22Rv1 (cell line): ENCODE measurements around the gene IFITM5.

ENCODE experiments used
- H3K27ac ChIP-seq: fragments of 450-650 bp; 2 replicates; pipeline ENCODE4 v1.5.1; 2017
- CTCF ChIP-seq: fragments of 450-650 bp; IDR thresholded peaks from 2 replicates; pipeline ENCODE4 v1.5.1; 2017; ENCODE audit warnings: mild to moderate bottlenecking
- ZFX ChIP-seq: fragments of 450-650 bp; IDR thresholded peaks from 2 replicates; pipeline ENCODE4 v1.6.1; 2017; ENCODE audit warnings: antibody characterized with exemption, borderline replicate concordance

IFITM5 gene

GRCh38 chr11:294780-295179 lies 4.5 kb downstream of the IFITM5 start:
- TF ChIP-seq ZFX (no peak), CTCF (no peak)
- no peak overlapping the region for H3K27ac ChIP-seq

GRCh38 chr11:293852-294661 lies 5.3 kb downstream of the IFITM5 start:
- no peak for TF ChIP-seq ZFX
- no peak for TF ChIP-seq CTCF
- no peak overlapping the region for H3K27ac ChIP-seq

GRCh38 chr11:293271-293851 lies 6.0 kb downstream of the IFITM5 start:
- H3K27ac ChIP-seq = no peak overlapping the region
- TF ChIP-seq ZFX = no peak

GRCh38 chr11:292211-293121 lies 6.9 kb downstream of the IFITM5 start:
- TF ChIP-seq ZFX = no peak
- no peak for TF ChIP-seq CTCF
- H3K27ac ChIP-seq = no peak overlapping the region

GRCh38 chr11:291281-292210 lies 7.8 kb downstream of the IFITM5 start:
- TF ChIP-seq CTCF (no peak), ZFX (no peak)

GRCh38 chr11:290621-291231 lies 8.6 kb downstream of the IFITM5 start:
- TF ChIP-seq ZFX (no peak), CTCF (no peak)
- H3K27ac ChIP-seq = no peak overlapping the region

More at GRCh38 chr11:291281-292210, 7.8 kb downstream of the IFITM5 start:
- no peak overlapping the region for H3K27ac ChIP-seq
